Gastroesophageal sphincter (tissue), 4 donors: ENCODE results near the gene ATG13. TPM values are rescaled to one million over a fixed set of nuclear protein-coding genes. Genes with fewer than 3 reads are reported as not detected.

ENCODE experiments used
- ATAC-seq: fragments of 150-250 bp; one replicate; pipeline ENCODE4 v1.9.1; 2016; ENCODE audit warnings: mild to moderate bottlenecking, moderate library complexity
- H3K27ac ChIP-seq, 4 donors: fragments of 200-600 bp; sonication (generic) in 3 of 4; 1 replicate in 3 of 4; 2 replicates in 1 of 4; pipeline ENCODE4 v1.5.1; 2016 to 2019
- H3K27me3 ChIP-seq: fragments of 200-600 bp; sonication (generic); one replicate; pipeline ENCODE4 v1.5.1; 2019
- H3K36me3 ChIP-seq, 2 donors: fragments of 200-600 bp; sonication (generic); one replicate each; pipeline ENCODE4 v1.5.1; 2019; ENCODE audit warnings: control low read depth in 1 of 2
- H3K4me1 ChIP-seq, 3 donors: fragments of 200-600 bp; sonication (generic); 1 replicate in 2 of 3; 2 replicates in 1 of 3; pipeline ENCODE4 v1.5.1; 2016 to 2019; ENCODE audit warnings: control low read depth in 2 of 3
- H3K4me3 ChIP-seq, 2 donors: fragments of 200-600 bp; sonication (generic); one replicate each; pipeline ENCODE4 v1.5.1; 2019; ENCODE audit warnings: mild to moderate bottlenecking in 1 of 2, moderate library complexity in 1 of 2
- H3K9me3 ChIP-seq, 3 donors: fragments of 200-600 bp; sonication (generic); one replicate each; pipeline ENCODE4 v1.5.1; 2017 to 2019; ENCODE audit warnings: control low read depth in 2 of 3
- CTCF ChIP-seq, 4 experiments: fragments of 200-600 bp in 2 of 4; fragments of 450-650 bp in 2 of 4; sonication (generic) in 1 of 4; IDR thresholded peaks; one replicate each; pipeline ENCODE4 v1.5.1; 2017 to 2019; ENCODE audit warnings: antibody characterized with exemption in 4 of 4, mild to moderate bottlenecking in 2 of 4, moderate library complexity in 2 of 4
- EP300 ChIP-seq: sonication (generic); formaldehyde crosslinking; IDR thresholded peaks from one replicate; pipeline ENCODE4 v1.6.1; 2017; ENCODE audit warnings: antibody characterized with exemption, mild to moderate bottlenecking
- POLR2A ChIP-seq, 2 donors: fragments of 450-650 bp; IDR thresholded peaks; one replicate each; pipeline ENCODE4 v1.6.1; 2017; ENCODE audit warnings: antibody characterized with exemption in 2 of 2, mild to moderate bottlenecking in 2 of 2, moderate library complexity in 1 of 2
- POLR2AphosphoS5 ChIP-seq: sonication (generic); formaldehyde crosslinking; IDR thresholded peaks from one replicate; pipeline ENCODE4 v1.6.1; 2017; ENCODE audit warnings: antibody characterized with exemption
- WGBS, 2 donors: methylation state at CpG; one replicate each; pipeline ENCODE4 v1.1.5; 2018; ENCODE audit warnings: low coverage in 1 of 2; 5-methylcytosine and 5-hydroxymethylcytosine counted together
- total RNA-seq, 4 donors: library from RNA; depleted of rRNA; stranded (reverse); fragments of >200 nt; gene quantifications; one replicate each; pipeline ENCODE4 v1.1.0, GENCODE V29; 2016

The ATG13 gene
- total RNA-seq, 4 donors from 2014 or later = 47.8 to 81.1 (median 69.5) TPM

GRCh38 chr11:46630237-46630636 is 12.9 kb downstream of the ATG13 start:
- no peaks in the 10 kb centered on the region for H3K9me3 ChIP-seq
- WGBS, 2 donors = 86 to 100% methylated on average over 1 of the region's 1 CpG
- H3K4me3 ChIP-seq = no peak overlapping the region
- H3K27me3 ChIP-seq = no peaks in the 10 kb centered on the region
- no peak for TF ChIP-seq POLR2AphosphoS5
- TF ChIP-seq EP300 = no peak
- no peak for TF ChIP-seq POLR2A (IDR thresholded peaks at IDR 0.05)
- TF ChIP-seq CTCF (IDR thresholded peaks at IDR 0.05) = no peak
- no peak for ATAC-seq
- peaks cover 0 to 82% of the 10 kb centered on the region in 2 donors for H3K36me3 ChIP-seq
- H3K27ac ChIP-seq = no peak overlapping the region
- H3K4me1 ChIP-seq = no peaks in the 10 kb centered on the region

GRCh38 chr11:46631676-46632075 is 14.3 kb downstream of the ATG13 start:
- Histone ChIP-seq H3K27ac (no peak overlapping the region), H3K4me1 (no peaks in the 10 kb centered on the region), H3K9me3 (no peaks in the 10 kb centered on the region), H3K4me3 (no peak overlapping the region), H3K36me3 (peaks cover 0 to 79% of the 10 kb centered on the region in 2 donors), H3K27me3 (no peaks in the 10 kb centered on the region)
- TF ChIP-seq CTCF (IDR thresholded peaks at IDR 0.05) (no peak), POLR2A (IDR thresholded peaks at IDR 0.05) (no peak), POLR2AphosphoS5 (no peak), EP300 (no peak)
- WGBS, 2 donors = 94% methylated on average over 2 of the region's 2 CpGs; no CpG with 5 or more reads in 1 of the 2 donors
- no peak for ATAC-seq

DNA sequence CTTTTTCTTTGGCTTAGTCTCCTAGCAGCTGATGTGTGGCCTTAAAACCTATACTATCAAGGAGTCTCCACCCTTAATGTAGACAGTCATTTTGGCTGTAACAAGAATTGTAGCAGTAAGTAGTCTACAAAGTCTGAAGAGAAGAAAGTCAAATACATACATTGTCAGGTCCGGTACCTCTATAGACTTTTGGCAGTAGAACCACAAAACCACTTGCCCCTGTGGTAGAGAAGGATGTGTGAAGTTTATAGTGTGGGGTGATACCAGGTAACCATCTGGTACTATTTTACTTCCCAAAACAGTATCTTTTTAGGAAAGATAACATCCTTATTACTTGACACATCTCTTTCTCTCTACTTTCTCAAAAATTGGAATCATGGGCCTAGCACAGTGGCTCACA is 15.1 kb downstream of the ATG13 start:
- no peak overlapping the region for H3K27ac ChIP-seq
- TF ChIP-seq POLR2A (IDR thresholded peaks at IDR 0.05) (no peak), EP300 (no peak), POLR2AphosphoS5 (no peak), CTCF (IDR thresholded peaks at IDR 0.05) (no peak)
- no peaks in the 10 kb centered on the region for H3K27me3 ChIP-seq
- WGBS, 2 donors = 93 to 100% methylated on average over 1 of the region's 1 CpG
- H3K9me3 ChIP-seq = no peaks in the 10 kb centered on the region
- no peak overlapping the region for H3K4me3 ChIP-seq
- peaks cover 0 to 74% of the 10 kb centered on the region in 2 donors for H3K36me3 ChIP-seq
- ATAC-seq = no peak
- H3K4me1 ChIP-seq = no peaks in the 10 kb centered on the region

GRCh38 chr11:46633291-46634217 is 16.2 kb downstream of the ATG13 start:
- ATAC-seq = no peak
- 94 to 95% methylated on average over 16 to 19 of the region's 22 CpGs for WGBS, 2 donors
- peaks cover 0 to 74% of the 10 kb centered on the region in 2 donors for H3K36me3 ChIP-seq
- TF ChIP-seq POLR2AphosphoS5 (no peak), POLR2A (IDR thresholded peaks at IDR 0.05) (no peak), CTCF (IDR thresholded peaks at IDR 0.05) (no peak), EP300 (no peak)
- H3K27me3 ChIP-seq = no peaks in the 10 kb centered on the region
- H3K9me3 ChIP-seq = no peaks in the 10 kb centered on the region
- no peak overlapping the region for H3K4me3 ChIP-seq
- no peak overlapping the region for H3K27ac ChIP-seq
- no peaks in the 10 kb centered on the region for H3K4me1 ChIP-seq
